Endometrial microvascular endothelial cells (primary cell): ENCODE measurements around the gene DNAJC5G. TPM values are rescaled to one million over a fixed set of nuclear protein-coding genes. Genes with fewer than 3 reads are reported as not detected.

Source experiments
- in situ Hi-C: cut with HindIII; loops from 2 replicates; pipeline ENCODE4 v1.10.0; 2017; ENCODE audit warnings: low sequenced_read_pairs, low pct_unique_long_range_greater_than_20kb; ENCODE audit errors: inconsistent ontology term
- total RNA-seq: library from RNA; depleted of rRNA; stranded (reverse); fragments of >200 nt; gene quantifications from one replicate; pipeline ENCODE4 v1.2.3, GENCODE V29; 2015; ENCODE audit errors: inconsistent ontology term

DNAJC5G gene
- total RNA-seq, 1 donor from 2014 or later: not detected

- in situ Hi-C loops: no loop called here
These were observed 48.5 kb downstream of the DNAJC5G start for GRCh38 chr2:27323596-27324285.

DNA sequence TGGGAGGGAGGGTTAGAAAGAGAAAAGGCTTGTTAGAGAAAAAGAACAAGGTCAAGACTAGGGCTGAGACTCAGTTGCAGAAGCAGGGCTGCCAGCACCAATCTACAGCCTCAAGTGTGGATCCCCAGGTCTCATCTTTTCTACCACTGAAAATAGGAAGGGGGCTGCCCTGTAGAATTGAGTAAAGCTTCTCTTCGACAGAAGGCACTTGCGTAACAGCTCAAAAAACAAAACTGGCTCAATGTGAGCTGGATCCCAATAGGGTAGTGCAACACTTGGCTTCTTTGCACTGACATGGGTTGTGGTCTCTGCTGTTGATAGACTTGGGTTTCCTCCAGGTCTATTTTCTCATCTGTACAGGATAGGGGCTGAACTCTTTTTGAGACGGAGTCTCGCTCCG lies 49.5 kb downstream of the DNAJC5G start:
- in situ Hi-C loops: no loop called here

Other genes with a start within 250 kb of the DNAJC5G start
- 50.4 TPM for gene TMEM214, start 242.5 kb upstream of the DNAJC5G start, total RNA-seq
- 13.2 TPM for gene AGBL5, start 223.8 kb upstream of the DNAJC5G start, total RNA-seq
- gene OST4, start 203.8 kb upstream of the DNAJC5G start, total RNA-seq: 378 TPM
- 1.5 TPM for gene EMILIN1, start 196.8 kb upstream of the DNAJC5G start, total RNA-seq
- gene KHK, start 188.7 kb upstream of the DNAJC5G start, total RNA-seq: 4.6 TPM
- gene CGREF1, start 156.3 kb upstream of the DNAJC5G start, total RNA-seq: not detected
- not detected for gene ABHD1, start 151.6 kb upstream of the DNAJC5G start, total RNA-seq
- 59.5 TPM for gene PREB, start 140.8 kb upstream of the DNAJC5G start, total RNA-seq
- gene PRR30, start 136.0 kb upstream of the DNAJC5G start, total RNA-seq: not detected
- not detected for gene TCF23, start 126.4 kb upstream of the DNAJC5G start, total RNA-seq
- gene ATRAID, start 63.4 kb upstream of the DNAJC5G start, total RNA-seq: 134 TPM
- 80.6 TPM for gene SLC5A6, start 63.2 kb upstream of the DNAJC5G start, total RNA-seq
- gene CAD, start 58.1 kb upstream of the DNAJC5G start, total RNA-seq: 82.7 TPM
- gene SLC30A3, start 12.4 kb upstream of the DNAJC5G start, total RNA-seq: 8.2 TPM
- 0.56 TPM for gene TRIM54, start 7.0 kb downstream of the DNAJC5G start, total RNA-seq
- not detected for gene UCN, start 33.0 kb downstream of the DNAJC5G start, total RNA-seq
- gene MPV17, start 47.7 kb downstream of the DNAJC5G start, total RNA-seq: 115 TPM
- 43.2 TPM for gene GTF3C2, start 81.3 kb downstream of the DNAJC5G start, total RNA-seq
- 63.6 TPM for gene EIF2B4, start 94.9 kb downstream of the DNAJC5G start, total RNA-seq
- gene SNX17, start 95.2 kb downstream of the DNAJC5G start, total RNA-seq: 163 TPM
- 4.4 TPM for gene ZNF513, start 105.3 kb downstream of the DNAJC5G start, total RNA-seq
- gene PPM1G, start 134.2 kb downstream of the DNAJC5G start, total RNA-seq: 156 TPM
- 111 TPM for gene NRBP1, start 153.2 kb downstream of the DNAJC5G start, total RNA-seq
- gene KRTCAP3, start 166.9 kb downstream of the DNAJC5G start, total RNA-seq: not detected
- 26.6 TPM for gene IFT172, start 214.3 kb downstream of the DNAJC5G start, total RNA-seq
- 24.8 TPM for gene FNDC4, start 219.8 kb downstream of the DNAJC5G start, total RNA-seq
- gene GCKR, start 221.4 kb downstream of the DNAJC5G start, total RNA-seq: 2.6 TPM